Activated gamma-delta T cell (primary cell): ENCODE measurements around the gene OLFM4.

Experiments used
- DNase-seq: peaks from one replicate; lab custom pipeline; 2025; lab: John Stamatoyannopoulos, UW

OLFM4 gene

GRCh38 chr13:53014495-53015443 is 13.8 kb upstream of the OLFM4 start:
- DNase-seq = no peak

- no peak for DNase-seq
Observed at GRCh38 chr13:53015971-53016370, 12.6 kb upstream of the OLFM4 start.

DNA sequence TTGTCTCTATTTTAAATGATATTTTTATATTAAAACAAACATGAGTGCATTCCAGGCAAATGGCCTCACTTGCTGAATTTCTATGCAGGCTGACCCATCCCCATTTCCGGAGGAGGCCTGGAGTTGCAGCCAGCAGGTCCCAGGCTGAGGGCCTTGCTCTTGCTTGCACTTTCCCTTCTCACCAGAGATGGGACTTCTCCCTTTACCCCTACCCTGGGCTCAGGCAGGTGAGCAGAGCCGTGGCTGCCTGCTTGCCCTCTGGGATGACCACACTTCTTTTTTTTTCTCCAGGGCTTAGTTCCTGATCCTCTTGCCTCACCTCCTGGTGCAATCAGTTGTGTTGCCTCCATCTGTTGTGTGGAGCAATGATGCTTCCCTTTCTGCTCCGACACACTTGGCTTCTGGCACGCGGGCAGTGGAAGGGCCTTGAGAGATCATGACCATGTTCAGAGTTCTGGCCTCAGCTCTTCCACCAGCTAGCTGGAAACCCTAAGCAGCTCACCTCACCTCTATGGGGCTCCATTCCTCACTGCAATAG is 11.1 kb upstream of the OLFM4 start:
- no peak for DNase-seq

DNA sequence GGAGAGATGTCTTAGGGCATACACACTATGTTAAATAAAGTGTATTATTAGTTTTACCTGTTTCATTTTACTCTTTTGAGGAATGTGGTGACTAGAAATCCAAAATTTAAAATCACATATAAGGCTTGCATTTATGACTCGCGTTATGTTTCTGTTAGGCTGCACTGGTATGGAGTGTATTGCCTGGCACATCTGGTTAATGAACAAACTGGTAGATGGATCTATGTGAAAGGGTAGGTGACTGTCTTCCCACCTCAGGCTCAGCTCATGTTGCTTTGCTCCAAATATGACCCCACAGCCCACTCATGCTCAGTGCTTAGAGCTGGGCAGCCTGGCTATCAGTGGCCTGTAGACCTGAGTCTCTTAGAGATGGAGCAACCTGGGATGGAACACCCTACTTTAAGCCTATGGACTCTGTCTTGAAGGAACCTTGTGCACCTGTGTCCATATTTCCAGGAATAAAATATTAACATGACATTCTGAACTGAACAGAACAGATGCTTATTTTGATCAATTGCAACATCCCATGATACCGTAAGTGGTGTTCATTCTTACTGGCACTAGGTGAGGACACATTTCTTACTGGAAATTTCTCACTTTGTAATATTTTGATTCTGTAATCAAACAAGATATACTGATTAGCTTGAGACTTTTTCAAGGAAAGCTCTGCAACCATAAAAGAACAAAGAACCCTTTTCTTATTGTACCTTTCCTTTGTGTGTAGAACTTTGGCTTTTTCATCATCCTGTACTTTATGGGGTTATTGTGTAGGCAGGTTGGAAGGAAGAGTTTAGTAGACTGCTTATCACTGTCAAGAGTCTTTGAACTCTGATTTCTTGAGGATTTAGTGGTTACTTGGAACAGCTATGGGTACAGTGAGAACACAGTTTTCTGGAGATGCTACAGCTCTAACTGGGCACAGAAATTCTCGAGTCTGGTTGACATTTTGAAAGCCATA is 9.6 kb upstream of the OLFM4 start:
- DNase-seq = no peak

- no peak for DNase-seq
Observed at GRCh38 chr13:53020764-53021335, 7.8 kb upstream of the OLFM4 start.

DNA sequence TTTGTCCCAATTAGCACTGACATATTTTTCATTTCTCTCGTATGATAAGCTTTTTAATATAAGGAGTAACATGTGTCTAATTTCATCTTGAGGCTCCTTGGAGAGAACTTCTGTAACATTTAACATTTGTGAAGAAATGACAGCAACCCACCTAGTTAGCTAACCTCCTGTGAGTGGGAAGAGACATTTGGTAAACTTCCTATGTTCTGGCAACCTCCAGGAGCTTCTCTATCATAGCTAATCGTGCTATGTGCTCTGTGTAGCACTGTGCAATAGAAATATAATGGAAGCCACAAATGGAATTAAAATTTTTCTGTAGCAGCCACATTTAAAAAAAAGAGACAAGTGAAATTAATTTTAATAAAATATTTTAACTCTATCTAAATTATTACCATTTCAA is 5.4 kb upstream of the OLFM4 start:
- DNase-seq = no peak

GRCh38 chr13:53028063-53028462 is 550 bp upstream of the OLFM4 start:
- DNase-seq = no peak

GRCh38 chr13:53032849-53033248 is 4.2 kb downstream of the OLFM4 start:
- DNase-seq = no peak

GRCh38 chr13:53038993-53039392 is 10.4 kb downstream of the OLFM4 start:
- no peak for DNase-seq

- no peak for DNase-seq
Observed at GRCh38 chr13:53041968-53042516, 13.4 kb downstream of the OLFM4 start.

DNA sequence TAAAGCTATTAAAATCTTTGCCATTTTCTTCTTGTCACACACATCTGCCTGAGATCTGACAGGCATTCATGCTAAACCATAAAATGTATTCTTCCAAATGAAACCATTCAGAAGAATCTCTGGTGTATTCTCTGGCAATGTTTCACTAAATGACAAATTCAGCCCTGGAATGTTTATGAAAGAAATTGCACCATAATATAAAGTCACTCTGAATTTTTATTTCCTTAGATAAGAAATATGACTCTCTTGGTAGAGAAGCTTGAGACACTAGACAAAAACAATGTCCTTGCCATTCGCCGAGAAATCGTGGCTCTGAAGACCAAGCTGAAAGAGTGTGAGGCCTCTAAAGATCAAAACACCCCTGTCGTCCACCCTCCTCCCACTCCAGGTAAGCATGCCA is 14.3 kb downstream of the OLFM4 start:
- no peak for DNase-seq

DNA sequence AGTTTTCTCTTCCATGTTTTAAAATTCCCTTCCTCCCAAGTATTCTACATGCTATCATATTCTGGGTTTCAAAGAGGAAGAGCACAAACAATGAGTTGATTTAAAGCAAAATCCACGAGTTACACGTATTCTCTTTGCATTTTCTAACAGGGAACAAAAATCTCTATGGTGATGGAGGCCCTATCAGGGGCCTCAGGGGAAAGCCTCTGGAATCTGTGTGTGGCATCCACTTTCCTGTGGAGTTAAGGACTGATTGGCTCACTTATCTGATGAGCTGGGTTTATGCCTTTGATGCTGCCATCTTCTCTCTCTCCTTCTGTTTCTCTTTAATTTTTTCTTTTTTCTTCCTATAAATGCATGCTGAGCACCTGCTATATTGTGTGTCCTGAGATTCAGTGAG is 14.8 kb downstream of the OLFM4 start:
- DNase-seq = no peak

GRCh38 chr13:53045189-53045588 is 16.6 kb downstream of the OLFM4 start:
- DNase-seq = no peak

GRCh38 chr13:53048880-53049279 is 20.3 kb downstream of the OLFM4 start:
- DNase-seq = no peak

GRCh38 chr13:53050151-53050550 is 21.5 kb downstream of the OLFM4 start:
- no peak for DNase-seq

GRCh38 chr13:53052675-53053074 is 24.1 kb downstream of the OLFM4 start:
- DNase-seq = no peak

GRCh38 chr13:53054569-53054968 is 26.0 kb downstream of the OLFM4 start:
- DNase-seq = no peak

- DNase-seq = no peak
Observed at GRCh38 chr13:53058065-53058679, 29.6 kb downstream of the OLFM4 start.

GRCh38 chr13:53060840-53061490 is 32.4 kb downstream of the OLFM4 start:
- no peak for DNase-seq

DNA sequence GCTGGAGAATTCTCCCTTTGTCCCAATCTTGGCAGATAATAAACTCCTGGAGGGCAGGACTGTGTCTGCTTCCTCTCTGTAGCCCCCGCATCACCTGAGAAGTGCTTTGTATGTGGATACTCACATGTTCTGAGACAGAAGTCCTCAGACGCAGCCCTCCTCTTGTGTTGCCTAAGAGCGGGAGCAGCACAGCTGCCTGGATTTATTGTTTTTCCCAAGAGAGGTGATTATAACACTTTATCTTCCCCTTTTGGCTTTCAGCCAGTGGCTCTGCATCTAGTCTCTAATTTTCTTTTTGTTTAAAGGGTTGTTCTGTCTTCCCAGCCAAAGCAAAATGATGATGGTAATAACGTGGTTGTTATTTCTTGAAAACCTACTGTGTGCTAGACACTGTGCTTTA is 36.1 kb downstream of the OLFM4 start:
- DNase-seq = no peak

GRCh38 chr13:53066411-53066810 is 37.8 kb downstream of the OLFM4 start:
- no peak for DNase-seq
